Endothelial cell of umbilical vein (primary cell): ENCODE measurements around the gene SPINK5.

ENCODE experiments used
- CTCF ChIP-seq, 2 donors: IDR thresholded peaks; 1 replicate in 1 of 2; 2 replicates in 1 of 2; pipeline ENCODE4 v1.5.1; 2011; ENCODE audit warnings: low read length in 2 of 2, mild to moderate bottlenecking in 2 of 2, moderate library complexity in 2 of 2, control low read depth in 1 of 2, inconsistent platforms in 1 of 2, low read depth in 1 of 2; ENCODE audit not compliant: insufficient read depth in 1 of 2; ENCODE audit errors: extremely low read depth in 1 of 2
- MAX ChIP-seq: IDR thresholded peaks from 2 replicates; pipeline ENCODE4 v1.6.1; 2011; ENCODE audit not compliant: insufficient read depth, insufficient read length

GRCh38 chr5:148085310-148085709, 21.5 kb downstream of the SPINK5 start:
- TF ChIP-seq CTCF (IDR thresholded peaks at IDR 0.05; ENCODE audit: extremely low read depth in 1 of 2, insufficient read depth in 1 of 2, low read depth in 1 of 2, low read length in 2 of 2), result no peak
- TF ChIP-seq MAX, result no peak
